ENCODE measurements around the gene SCFD2. TPM values are rescaled to one million over a fixed set of nuclear protein-coding genes. Genes with fewer than 3 reads are reported as not detected.

The SCFD2 gene
- total RNA-seq, 4 donors from 2014 or later = 12.7 to 23.7 (median 18.3) TPM

GRCh38 chr4:53193111-53193510 is 172.8 kb downstream of the SCFD2 start:
- Histone ChIP-seq H3K36me3 (no peaks in the 10 kb centered on the region), H3K27ac (no peak overlapping the region), H3K4me1 (peaks cover 0 to 8% (median 4%) of the 10 kb centered on the region in 4 donors), H3K4me3 (no peak overlapping the region), H3K9me3 (no peaks in the 10 kb centered on the region), H3K27me3 (no peaks in the 10 kb centered on the region)
- WGBS, 2 donors (ENCODE audit: low coverage in 1 of 2) = 89 to 100% methylated on average over 1 of the region's 1 CpG
- in situ Hi-C loops (cut with MboI; ENCODE audit: low pct_ligation_motif_present in 1 of 4, low pct_unique_long_range_greater_than_20kb in 1 of 4, low sequenced_read_pairs in 3 of 4) = loop anchor here (10.0 to 25.0 kb wide), 5 partner anchors 719 to 1044 kb away; partner anchors contain the start of gene PDGFRA (in 2 of the 4)
- TF ChIP-seq POLR2AphosphoS5 (IDR thresholded peaks at IDR 0.05) (no peak), EP300 (IDR thresholded peaks at IDR 0.05; ENCODE audit: low read depth) (no peak), POLR2A (IDR thresholded peaks at IDR 0.05) (no peak), CTCF (IDR thresholded peaks at IDR 0.05) (no peak)
- no peak for DNase-seq
- intact Hi-C loops (cut with DNase I; ENCODE audit: low total_unique reads) = no loop called here

GRCh38 chr4:53192496-53192895 is 173.4 kb downstream of the SCFD2 start:
- H3K27me3 ChIP-seq = no peaks in the 10 kb centered on the region
- no peak overlapping the region for H3K27ac ChIP-seq
- intact Hi-C loops (cut with DNase I; ENCODE audit: low total_unique reads) (no loop called here), in situ Hi-C loops (cut with MboI; ENCODE audit: low pct_ligation_motif_present in 1 of 4, low pct_unique_long_range_greater_than_20kb in 1 of 4, low sequenced_read_pairs in 3 of 4) (loop anchor here (10.0 to 25.0 kb wide), 5 partner anchors 720 to 1045 kb away; partner anchors contain the start of gene PDGFRA (in 2 of the 4))
- 92 to 93% methylated on average over 3 of the region's 3 CpGs for WGBS, 2 donors (ENCODE audit: low coverage in 1 of 2)
- no peaks in the 10 kb centered on the region for H3K9me3 ChIP-seq
- no peaks in the 10 kb centered on the region for H3K36me3 ChIP-seq
- no peak for DNase-seq
- H3K4me3 ChIP-seq = no peak overlapping the region
- TF ChIP-seq POLR2AphosphoS5 (IDR thresholded peaks at IDR 0.05) = no peak
- H3K4me1 ChIP-seq = peaks cover 0 to 14% (median 9%) of the 10 kb centered on the region in 4 donors

GRCh38 chr4:53191997-53192396 is 173.9 kb downstream of the SCFD2 start:
- H3K9me3 ChIP-seq = no peaks in the 10 kb centered on the region
- in situ Hi-C loops (cut with MboI; ENCODE audit: low pct_ligation_motif_present in 1 of 4, low pct_unique_long_range_greater_than_20kb in 1 of 4, low sequenced_read_pairs in 3 of 4) (loop anchor here (10.0 to 25.0 kb wide), 5 partner anchors 720 to 1045 kb away; partner anchors contain the start of gene PDGFRA (in 2 of the 4)), intact Hi-C loops (cut with DNase I; ENCODE audit: low total_unique reads) (loop anchor here (2.0 kb wide), 1 partner anchor 19 kb away; no protein-coding TSS in a partner anchor)
- H3K27me3 ChIP-seq = no peaks in the 10 kb centered on the region
- H3K36me3 ChIP-seq = no peaks in the 10 kb centered on the region
- no peak for DNase-seq
- TF ChIP-seq CTCF (IDR thresholded peaks at IDR 0.05) (no peak), EP300 (IDR thresholded peaks at IDR 0.05; ENCODE audit: low read depth) (no peak), POLR2AphosphoS5 (IDR thresholded peaks at IDR 0.05) (no peak), POLR2A (IDR thresholded peaks at IDR 0.05) (no peak)
- no peak overlapping the region for H3K27ac ChIP-seq
- H3K4me1 ChIP-seq = peaks cover 0 to 19% (median 13%) of the 10 kb centered on the region in 4 donors
- H3K4me3 ChIP-seq = no peak overlapping the region
- 62 to 76% methylated on average over 4 of the region's 4 CpGs for WGBS, 2 donors (ENCODE audit: low coverage in 1 of 2)

- WGBS, 2 donors (ENCODE audit: low coverage in 1 of 2) = 47 to 60% methylated on average over 1 of the region's 1 CpG
- Histone ChIP-seq H3K4me3 (no peak overlapping the region), H3K27me3 (no peaks in the 10 kb centered on the region), H3K4me1 (peaks cover 0 to 31% (median 19%) of the 10 kb centered on the region in 4 donors), H3K27ac (no peak overlapping the region), H3K9me3 (no peaks in the 10 kb centered on the region), H3K36me3 (no peaks in the 10 kb centered on the region)
- intact Hi-C loops (cut with DNase I; ENCODE audit: low total_unique reads) = no loop called here
- TF ChIP-seq POLR2AphosphoS5 (IDR thresholded peaks at IDR 0.05) (no peak), EP300 (IDR thresholded peaks at IDR 0.05; ENCODE audit: low read depth) (no peak), POLR2A (IDR thresholded peaks at IDR 0.05) (no peak), CTCF (IDR thresholded peaks at IDR 0.05) (no peak)
- in situ Hi-C loops (cut with MboI; ENCODE audit: low pct_ligation_motif_present in 1 of 4, low pct_unique_long_range_greater_than_20kb in 1 of 4, low sequenced_read_pairs in 3 of 4) = loop anchor here in 3 of 4 donors (25.0 kb wide), 3 partner anchors 723 to 1048 kb away; partner anchors contain the start of gene PDGFRA (in 1 of the 3)
- no peak for DNase-seq
Measured at GRCh38 chr4:53189011-53189410, 176.8 kb downstream of the SCFD2 start.
